ENCODE results near the gene HLA-B. TPM values are rescaled to one million over a fixed set of nuclear protein-coding genes. Genes with fewer than 3 reads are reported as not detected.
"Not testable (repeated sequence)": the region's sequence is repeated elsewhere in the genome, so short reads cannot be mapped to it uniquely, and the experiment has no call there.

Gene HLA-B
- total RNA-seq, 1 donor from 2014 or later, result 451 TPM

DNA sequence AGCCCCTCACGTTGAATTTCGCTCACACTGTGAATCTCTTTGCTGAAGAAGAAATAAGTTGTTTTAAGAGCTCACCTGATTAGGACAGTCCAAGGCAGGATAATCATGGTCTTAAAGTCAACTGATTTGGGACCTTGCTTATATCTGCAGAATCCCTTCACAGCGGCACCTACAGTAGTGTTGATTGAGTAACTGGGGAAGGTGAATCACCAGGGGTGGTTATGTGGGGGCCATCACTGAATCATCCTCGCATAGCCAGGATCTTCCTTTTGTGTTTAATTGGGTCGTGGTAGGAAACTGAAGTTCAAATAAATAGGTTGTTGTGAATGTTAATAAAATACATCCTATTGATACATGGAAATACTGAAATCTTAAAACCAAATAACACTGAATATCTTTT is 26.2 kb upstream of the HLA-B start:
- DNase-seq, result no peak

DNA sequence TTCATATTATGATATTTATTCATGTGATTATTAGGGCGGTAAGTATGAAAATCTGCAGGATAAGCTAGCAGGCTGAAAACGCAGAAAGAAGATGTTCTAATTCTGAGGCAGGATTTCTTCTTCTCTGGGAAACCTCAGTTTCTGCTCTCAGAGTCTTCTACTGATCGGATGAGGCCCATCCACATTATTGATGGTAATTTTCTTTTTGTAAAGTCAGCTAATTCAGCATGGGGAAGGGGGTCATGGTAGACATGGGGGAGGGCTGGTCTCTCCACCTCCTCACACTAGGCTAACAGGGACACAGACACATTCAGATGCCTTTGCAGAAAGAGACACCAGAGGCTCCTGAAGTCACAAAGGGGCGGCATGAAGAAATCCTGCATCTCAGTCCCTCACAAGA is 24.7 kb upstream of the HLA-B start:
- no peak for DNase-seq

DNA sequence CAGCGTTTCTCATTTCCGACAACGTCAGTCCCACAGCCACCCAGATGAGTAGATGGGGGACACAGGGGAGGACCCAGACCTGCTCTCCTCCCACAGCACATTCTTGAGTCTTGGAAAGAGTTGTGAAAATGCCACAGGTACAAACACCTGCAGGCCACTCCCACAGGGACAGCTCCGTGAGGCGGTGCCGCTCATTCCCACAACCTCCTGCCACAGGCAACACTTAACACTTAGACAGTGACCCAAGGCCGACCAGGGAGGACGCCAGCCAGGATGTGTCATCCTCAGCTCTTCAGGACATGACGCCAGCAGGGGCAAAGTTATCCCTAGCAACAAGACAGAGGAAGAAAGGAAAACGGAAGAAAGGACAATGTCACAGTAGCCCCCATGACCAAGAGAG is 22.9 kb upstream of the HLA-B start:
- DNase-seq, result no peak

DNA sequence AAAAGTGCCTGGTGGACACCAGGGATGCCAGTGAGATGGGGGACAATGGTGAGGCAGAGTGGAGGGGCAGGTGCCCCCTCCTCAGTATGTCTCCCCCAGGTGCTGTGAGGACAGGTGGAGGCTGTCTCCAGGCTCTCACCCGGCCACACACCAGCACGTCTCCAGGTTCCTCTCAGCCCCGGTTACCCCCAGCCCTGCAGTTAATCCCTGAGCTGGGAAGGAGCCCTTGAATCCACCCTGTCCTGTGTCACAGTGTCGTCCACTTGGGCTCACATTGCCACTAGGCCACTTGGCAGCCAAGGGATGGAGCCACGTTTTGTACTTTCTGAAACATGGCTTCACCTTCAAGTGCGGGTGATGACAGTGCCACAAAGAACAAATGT is 21.7 kb upstream of the HLA-B start:
- DNase-seq, result no peak

DNA sequence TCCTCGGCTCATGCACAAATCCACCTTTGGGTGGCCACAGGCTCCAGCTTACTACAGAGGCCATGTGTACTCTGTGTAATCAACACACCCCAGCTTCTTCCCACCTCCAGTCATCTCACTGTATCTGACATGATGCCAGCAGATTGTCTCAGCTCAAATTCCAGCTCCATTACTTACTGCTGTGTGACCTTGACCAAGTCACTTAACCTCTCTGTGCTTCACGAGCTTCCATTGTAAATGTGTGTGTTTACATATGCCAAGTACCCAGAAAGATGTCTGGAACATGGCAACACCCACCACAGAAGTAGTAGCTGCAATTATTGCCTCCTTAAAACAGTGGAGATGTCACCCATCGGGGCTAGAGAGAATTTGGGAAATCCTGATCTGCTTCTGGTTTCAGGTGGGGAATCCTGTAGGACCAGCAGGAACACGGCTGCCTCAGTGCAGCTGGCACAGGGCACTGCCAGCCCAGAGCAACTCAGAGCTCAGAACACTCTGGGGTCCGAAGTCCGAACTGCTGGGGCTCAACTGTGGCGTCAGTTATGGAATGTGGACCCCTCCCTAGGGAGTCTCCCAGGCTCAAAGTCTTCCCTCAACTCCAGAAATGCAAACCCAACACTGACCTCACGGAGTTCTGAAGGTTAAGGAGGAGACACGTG is 21.2 kb upstream of the HLA-B start:
- DNase-seq, result no peak

DNA sequence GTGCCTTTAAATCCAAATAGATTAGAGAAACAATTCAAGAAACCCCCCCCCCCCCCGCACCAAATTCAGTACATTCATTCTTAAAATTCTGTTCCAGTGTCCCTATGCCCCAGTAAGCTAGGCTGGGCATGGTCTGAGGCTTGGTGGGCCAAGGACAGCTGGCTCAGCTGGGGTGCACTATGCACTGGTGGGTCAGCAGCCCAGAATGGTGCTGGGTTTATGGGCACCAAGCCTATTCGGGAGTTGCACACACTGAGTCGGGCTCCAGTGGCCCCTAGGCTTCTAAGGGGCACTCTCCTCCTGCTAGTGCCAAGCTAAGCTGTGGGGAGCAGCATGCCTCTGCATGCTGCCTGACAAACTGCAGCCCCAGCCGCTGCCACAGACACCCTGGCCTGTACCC is 20.1 kb upstream of the HLA-B start:
- no peak for DNase-seq

DNA sequence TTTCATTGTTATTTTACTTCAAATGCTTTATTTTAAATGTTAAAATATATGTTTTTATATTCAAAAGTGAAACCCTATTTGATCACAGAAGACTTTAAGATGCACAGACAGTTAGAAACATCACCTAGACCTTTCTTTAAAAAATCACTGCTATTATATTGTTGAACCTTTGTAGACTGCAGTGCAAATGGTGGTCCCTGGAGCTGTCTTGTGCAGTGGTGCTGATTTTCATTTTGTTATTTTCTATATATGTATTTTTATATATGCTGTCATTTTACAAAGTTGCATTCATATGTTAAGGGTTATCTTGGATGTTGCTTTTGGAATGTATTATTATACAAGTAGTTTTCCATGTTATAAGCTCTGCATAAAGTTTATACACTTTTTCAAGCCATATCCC is 18.7 kb upstream of the HLA-B start:
- no peak for DNase-seq

DNA sequence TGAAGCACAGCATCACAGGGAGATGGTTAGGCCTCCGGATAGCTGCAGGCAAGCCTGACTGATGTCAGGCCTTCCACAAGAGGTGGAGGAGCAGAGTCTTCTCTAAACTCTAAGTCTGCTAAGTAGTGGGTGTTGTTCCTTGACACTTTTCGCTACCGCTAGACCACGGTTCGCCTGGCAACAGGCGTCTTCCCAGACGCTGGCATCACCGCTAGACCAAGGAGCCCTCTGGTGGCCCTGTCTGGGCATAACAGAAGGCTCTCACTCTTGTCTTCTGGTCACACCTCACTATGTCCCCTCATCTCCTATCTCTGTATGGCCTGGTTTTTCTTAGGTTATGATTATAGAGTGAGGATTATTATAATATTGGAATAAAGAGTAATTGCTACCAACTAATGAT is 17.1 kb upstream of the HLA-B start:
- DNase-seq, result not testable (repeated sequence)

DNA sequence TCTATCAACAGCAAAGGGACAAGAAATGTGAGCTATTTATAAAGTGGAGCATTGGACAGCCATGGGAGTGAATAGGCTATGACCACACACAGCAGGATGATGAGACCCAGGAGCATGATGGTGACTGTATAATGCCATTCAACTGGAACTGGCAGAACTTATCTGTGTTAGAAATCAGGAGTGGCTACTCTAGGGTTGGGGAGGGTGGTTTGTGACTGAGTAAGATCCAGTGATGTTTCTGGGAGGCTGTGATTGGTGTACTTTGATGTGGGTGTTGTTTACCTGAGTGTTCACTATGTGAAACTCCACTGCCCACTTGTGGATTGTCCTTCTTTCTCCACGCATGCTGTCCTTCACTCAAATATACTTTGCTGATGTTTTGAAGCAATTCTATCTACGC is 11.5 kb upstream of the HLA-B start:
- DNase-seq, result no peak

DNA sequence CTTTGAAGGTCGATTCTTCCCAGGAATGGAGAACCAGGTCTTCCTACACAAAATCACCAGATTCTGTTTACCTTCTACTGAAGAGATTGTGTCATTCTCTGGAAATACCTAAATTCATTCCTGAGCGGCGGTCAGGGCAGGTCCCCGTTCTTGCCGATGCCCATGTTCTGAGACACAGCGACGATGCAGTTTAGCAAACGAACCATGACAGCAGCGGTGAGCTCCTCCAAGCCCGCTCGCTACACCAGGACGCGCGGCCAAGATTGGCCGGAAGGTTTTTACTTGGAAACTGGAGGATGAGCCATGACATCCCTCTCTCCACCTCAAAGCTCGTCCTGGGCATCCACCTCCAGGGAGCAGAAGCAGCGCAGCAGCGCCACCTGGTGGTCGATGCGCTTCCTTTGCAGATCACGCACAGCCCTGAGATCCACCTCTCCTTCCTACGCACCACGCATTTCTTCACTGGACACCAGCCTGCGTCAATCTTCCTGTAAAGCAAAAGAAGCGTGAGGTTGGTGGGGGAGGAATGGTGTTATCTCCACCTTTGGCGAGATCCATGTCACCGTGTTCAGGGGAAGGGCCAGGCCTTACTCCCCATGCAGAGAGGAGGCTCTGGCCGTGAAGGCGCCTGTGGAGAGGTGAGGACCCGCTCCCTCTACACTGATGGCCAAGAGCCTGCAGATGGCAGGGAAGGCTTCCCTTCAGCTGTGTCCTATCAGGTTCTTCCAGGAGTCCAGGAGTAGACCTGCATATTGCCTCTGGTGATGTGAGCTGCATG is 9.9 kb upstream of the HLA-B start:
- peak; percentile 93 for DNase-seq

DNA sequence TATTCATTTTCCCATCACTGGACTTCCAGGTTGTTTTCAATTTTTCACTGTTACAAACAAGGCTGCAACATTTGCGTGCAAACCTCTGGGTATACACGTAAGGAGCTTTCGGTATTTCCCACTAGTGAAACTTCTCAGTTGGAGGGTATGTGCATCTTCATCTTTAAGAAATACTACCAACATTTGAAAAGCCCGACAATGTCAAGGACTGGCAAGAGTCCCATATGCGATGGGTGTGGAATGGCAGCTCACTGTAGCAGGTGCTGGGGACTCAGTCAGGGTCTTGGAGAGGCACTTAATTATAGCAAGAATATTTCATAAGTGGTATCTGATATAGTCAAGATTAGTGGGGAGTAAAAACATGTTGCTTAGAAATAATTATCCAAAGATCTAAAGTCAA is 8.9 kb upstream of the HLA-B start:
- no peak for DNase-seq

DNA sequence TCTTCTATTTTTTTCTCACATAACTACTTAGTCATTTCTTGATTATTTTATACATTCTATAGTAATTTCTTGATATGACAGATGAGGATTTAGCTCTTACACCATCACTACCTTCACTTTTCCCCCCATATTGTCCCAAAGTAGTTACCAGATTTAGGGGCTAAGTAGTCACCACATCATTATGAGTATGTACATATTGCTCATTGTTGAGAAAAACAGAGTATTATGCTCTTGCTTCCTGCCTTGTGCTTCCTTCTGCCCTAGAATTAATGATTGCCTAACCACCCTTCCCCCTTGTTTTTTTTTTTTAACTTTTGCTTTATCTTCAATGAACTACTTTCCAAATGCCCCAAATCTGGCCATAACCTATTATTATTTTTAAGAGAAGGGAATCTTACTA is 6.8 kb upstream of the HLA-B start:
- DNase-seq, result no peak

DNA sequence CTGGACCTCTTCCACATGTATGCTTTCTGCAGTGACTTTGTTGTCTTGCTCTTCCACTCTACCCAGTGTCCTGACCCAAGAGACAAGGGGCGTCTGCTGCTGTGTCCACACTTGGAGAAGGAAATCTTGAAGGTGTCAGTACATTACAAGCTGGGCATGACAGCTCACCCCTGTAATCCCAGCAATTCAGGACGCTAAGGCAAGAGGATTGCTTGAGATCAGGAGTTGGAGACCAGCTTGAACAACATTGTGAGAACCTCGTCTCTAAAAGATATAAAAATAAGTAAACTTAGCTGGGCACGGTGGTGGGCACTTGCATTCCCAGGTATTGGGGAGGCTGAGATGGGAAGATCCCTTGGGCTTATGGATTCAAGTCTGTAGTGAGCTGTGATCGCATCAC is 5.8 kb upstream of the HLA-B start:
- no peak for DNase-seq

DNA sequence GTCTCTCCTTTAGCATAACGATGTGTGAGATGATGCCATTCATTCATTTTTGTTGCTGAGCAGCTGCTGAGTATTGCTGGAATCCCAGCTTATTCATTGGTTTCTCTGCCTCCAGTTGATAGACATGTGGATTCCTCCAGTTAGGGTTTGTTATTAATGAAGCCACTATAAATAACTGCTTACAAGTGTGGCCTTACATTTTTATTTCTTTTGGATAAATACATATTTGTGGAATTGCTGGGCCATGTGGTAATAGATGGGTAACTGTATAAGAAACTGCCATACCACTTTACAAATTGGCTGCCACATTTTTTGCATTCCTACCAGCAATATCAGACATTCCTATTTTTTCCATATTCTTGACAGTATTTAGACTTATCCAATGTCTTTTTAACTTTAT is 2.6 kb upstream of the HLA-B start:
- DNase-seq, result no peak

DNA sequence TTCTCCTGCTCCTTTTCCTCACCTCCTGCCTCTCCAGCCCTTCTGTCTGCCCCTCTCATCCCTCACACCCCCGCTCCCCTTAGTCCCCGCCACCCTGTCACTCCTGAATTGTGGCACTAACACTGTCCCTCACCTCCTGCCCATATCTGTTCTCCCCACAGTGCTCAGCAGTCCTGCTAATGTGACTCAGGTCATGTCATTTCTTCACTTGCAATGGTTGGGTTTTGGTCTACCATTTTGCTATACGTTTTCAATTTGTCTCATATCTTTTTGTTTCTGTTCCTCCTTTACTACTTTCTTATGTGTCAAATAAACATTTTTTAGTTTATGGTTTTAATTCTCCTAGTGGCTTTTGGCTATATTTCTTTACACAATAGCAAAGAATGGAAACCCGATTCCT is 1.3 kb upstream of the HLA-B start:
- DNase-seq, result no peak

DNA sequence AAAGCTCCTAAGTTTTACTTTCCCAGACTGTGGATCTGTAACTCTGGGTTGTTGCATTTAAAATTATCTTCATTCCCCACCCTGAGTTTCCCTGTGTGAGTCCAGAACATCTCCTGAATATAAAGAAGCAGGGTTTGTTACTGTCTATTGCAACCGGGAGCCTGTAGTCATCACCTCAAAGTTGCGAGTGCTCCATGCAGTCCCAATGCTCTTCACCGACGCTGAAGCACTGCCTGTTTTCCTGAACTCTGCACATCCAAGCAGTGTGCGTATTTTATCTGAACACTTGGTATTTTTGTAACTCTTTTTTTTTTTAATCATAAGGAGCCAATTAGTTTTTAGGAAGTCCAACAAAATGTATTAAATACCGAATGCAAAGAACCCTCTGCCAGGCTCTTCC is 907 bp upstream of the HLA-B start:
- no peak for DNase-seq

DNA sequence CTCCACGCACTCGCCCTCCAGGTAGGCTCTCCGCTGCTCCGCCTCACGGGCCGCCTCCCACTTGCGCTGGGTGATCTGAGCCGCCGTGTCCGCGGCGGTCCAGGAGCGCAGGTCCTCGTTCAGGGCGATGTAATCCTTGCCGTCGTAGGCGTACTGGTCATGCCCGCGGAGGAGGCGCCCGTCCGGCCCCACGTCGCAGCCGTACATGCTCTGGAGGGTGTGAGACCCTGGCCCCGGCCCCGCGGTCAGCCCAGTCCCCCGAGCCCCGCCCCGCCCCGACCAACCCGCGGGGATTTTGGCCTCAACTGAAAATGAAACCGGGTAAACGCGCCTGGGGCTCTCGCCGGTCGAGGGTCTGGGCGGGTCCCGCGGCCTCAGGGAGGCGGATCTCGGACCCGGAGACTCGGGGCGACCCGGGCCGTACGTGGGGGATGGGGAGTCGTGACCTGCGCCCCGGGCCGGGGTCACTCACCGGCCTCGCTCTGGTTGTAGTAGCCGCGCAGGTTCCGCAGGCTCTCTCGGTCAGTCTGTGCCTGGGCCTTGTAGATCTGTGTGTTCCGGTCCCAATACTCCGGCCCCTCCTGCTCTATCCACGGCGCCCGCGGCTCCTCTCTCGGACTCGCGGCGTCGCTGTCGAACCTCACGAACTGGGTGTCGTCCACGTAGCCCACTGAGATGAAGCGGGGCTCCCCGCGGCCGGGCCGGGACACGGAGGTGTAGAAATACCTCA is 598 bp downstream of the HLA-B start:
- peak; percentile 17 for DNase-seq

DNA sequence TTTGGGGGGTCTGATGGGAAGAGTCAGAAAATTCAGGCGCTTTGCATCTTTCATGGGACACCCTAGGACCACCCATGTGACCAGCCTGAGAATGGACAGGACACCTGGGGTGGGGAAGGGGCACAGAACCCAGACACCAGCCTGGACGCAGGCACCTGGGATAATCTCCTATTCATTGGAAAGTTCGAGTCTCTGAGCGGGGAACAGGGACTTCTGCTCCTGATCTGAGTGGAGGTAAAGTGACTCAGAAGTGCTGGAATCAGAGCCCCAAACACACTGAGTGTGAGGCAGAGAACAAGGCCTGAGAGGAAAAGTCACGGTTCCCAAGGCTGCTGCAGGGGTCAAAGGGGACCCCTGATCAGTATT is 1.4 kb downstream of the HLA-B start:
- no peak for DNase-seq

DNA sequence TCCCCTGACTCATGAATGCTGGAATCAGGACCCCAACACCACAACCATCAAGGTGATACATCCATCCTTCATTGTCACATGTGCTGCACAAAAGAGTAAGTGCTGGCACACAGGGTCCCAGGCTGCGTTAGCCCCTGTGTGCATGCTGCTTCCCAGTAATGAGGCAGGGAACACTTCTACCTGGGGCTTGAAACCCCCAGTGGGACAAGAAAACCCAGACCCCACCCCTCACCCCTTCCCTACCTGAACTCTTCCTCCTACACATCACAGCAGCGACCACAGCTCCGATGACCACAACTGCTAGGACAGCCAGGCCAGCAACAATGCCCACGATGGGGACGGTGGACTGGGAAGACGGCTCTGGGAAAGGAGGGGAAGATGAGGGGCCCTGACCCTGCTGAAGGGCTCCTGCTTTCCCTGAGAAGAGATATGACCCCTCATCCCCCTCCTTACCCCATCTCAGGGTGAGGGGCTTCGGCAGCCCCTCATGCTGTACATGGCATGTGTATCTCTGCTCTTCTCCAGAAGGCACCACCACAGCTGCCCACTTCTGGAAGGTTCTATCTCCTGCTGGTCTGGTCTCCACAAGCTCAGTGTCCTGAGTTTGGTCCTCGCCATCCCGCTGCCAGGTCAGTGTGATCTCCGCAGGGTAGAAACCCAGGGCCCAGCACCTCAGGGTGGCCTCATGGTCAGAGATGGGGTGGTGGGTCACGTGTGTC is 2.0 kb downstream of the HLA-B start:
- no peak for DNase-seq

DNA sequence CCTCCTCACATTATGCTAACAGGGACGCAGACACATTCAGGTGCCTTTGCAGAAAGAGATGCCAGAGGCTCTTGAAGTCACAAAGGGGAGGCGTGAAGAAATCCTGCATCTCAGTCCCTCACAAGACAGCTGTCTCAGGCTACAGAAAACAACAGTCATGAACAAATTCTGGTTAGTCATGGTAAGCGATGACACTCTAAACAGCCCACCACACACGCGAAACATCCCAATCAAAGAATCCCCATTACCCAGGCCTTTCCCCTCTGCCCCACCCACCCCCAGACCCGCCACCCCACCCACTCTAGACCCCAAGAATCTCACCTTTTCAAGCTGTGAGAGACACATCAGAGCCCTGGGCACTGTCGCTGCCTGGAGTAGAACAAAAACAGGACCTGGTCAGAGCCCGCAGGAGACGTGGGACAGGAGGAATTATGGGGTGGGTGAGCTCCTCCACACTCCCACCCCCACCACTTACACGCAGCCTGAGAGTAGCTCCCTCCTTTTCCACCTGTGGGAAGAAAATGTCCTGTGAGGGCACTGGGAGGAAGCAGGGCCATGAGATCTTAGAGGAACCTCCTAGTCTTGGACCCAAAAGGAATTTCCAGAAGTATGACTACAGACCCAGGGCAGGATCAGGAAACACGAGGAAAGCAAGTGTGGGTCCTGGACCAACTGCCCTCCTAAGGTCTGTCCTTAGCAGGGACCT is 2.7 kb downstream of the HLA-B start:
- no peak for DNase-seq

DNA sequence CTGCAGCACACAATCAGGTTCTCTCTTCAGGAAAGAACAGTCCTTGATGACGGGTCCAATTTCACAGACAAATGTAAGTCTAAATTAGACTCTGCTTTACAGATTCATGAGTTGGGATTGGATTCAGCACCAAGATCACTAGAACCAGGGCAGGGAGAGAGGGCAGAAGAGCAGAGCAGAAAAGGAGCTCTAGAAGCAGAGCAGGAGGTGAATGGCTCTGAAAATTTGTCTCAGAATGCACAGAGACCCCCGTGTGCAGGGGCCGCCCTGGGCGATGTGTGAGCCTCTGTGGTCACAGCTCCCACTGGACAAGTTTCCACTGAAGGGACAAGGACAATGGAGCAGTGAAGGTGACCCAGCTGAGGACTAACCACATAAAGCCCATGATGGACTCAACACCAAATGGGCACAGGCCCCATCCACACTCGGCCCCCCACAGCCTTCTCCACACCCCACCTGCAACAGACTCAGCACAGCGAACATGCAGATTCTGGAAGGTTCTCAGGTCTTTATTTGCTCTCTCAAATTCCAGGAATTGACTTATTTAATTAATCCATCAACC is 3.5 kb downstream of the HLA-B start:
- no peak for DNase-seq

All from tongue (tissue), 2 donors.